Right atrium auricular region (tissue), 2 donors: Measurements from ENCODE around the gene SLC5A1. TPM values are rescaled to one million over a fixed set of nuclear protein-coding genes. Genes with fewer than 3 reads are reported as not detected.
"Not testable (repeated sequence)": the region's sequence is repeated elsewhere in the genome, so short reads cannot be mapped to it uniquely, and the experiment has no call there.

Source experiments
- DNase-seq: peaks from one replicate; pipeline ENCODE4 v3.0.0-alpha.2; 2019; ENCODE audit warnings: low spot score
- H3K27ac ChIP-seq, 2 donors: fragments of 200-600 bp; sonication (generic); 1 replicate in 1 of 2; 2 replicates in 1 of 2; pipeline ENCODE4 v1.5.1; 2016 to 2019
- H3K27me3 ChIP-seq, 2 donors: fragments of 200-600 bp; sonication (generic); one replicate each; pipeline versions ENCODE4 v1.5.1 to v1.6.0; 2017 to 2019
- H3K36me3 ChIP-seq: fragments of 200-600 bp; sonication (generic); one replicate; pipeline ENCODE4 v1.5.1; 2016
- H3K4me1 ChIP-seq, 2 donors: fragments of 200-600 bp; sonication (generic); one replicate each; pipeline versions ENCODE4 v1.5.1 to v1.6.0; 2017 to 2019
- H3K4me3 ChIP-seq, 2 donors: fragments of 200-600 bp; sonication (generic); 1 replicate in 1 of 2; 2 replicates in 1 of 2; pipeline ENCODE4 v1.5.1; 2017 to 2019; ENCODE audit warnings: mild to moderate bottlenecking in 1 of 2, moderate library complexity in 1 of 2
- H3K9me3 ChIP-seq, 2 donors: fragments of 200-600 bp; sonication (generic); one replicate each; pipeline ENCODE4 v1.5.1; 2019
- CTCF ChIP-seq, 2 donors: fragments of 200-600 bp; sonication (generic); IDR thresholded peaks; one replicate each; pipeline ENCODE4 v1.5.1; 2019; ENCODE audit warnings: antibody characterized with exemption in 2 of 2
- total RNA-seq, 2 donors: library from RNA; depleted of rRNA; stranded (reverse); fragments of >200 nt; gene quantifications; one replicate each; pipeline ENCODE4 v1.1.0, GENCODE V29; 2016

Gene SLC5A1
- total RNA-seq, 2 donors from 2014 or later: 34.9 to 67.5 TPM

- H3K4me3 ChIP-seq: no peak within 1 kb of the TSS
- H3K4me1 ChIP-seq: no peaks in the 10 kb centered on the region
- no peaks in the 10 kb centered on the region for H3K36me3 ChIP-seq
- DNase-seq: no peak
- H3K27ac ChIP-seq: no peak within 1 kb of the TSS
- H3K9me3 ChIP-seq: no peaks in the 10 kb centered on the region
- TF ChIP-seq CTCF (IDR thresholded peaks at IDR 0.05): no peak
- H3K27me3 ChIP-seq: no peaks in the 10 kb centered on the region
Measured at GRCh38 chr22:32158712-32159533, 115.9 kb downstream of the SLC5A1 start, which contains the start of gene C22orf42. C22orf42 (minus strand) TSS chr22:32159303; CDS start chr22:32159215, 88 bp downstream.

- DNase-seq, H3K27me3 ChIP-seq, H3K9me3 ChIP-seq, H3K36me3 ChIP-seq, H3K4me3 ChIP-seq, H3K4me1 ChIP-seq, H3K27ac ChIP-seq: not testable (repeated sequence)
Measured at GRCh38 chr22:32160411-32160810, 117.3 kb downstream of the SLC5A1 start.

Other genes with a start within 250 kb of the SLC5A1 start
- gene YWHAH, start 98.7 kb upstream of the SLC5A1 start, total RNA-seq: 10 to 100 TPM; 47.9 to 92.0 TPM
- gene C22orf42, start 116.0 kb downstream of the SLC5A1 start, total RNA-seq: not detected
- gene RFPL2, start 161.8 kb downstream of the SLC5A1 start, total RNA-seq: not detected
- under 1 TPM in 1 of 2 donors, not detected in 1; 0.35 TPM for gene SLC5A4, start 212.1 kb downstream of the SLC5A1 start, total RNA-seq